GM10847 (cell line): ENCODE results near the gene SPEF2.

Source experiments
- POLR2A ChIP-seq: IDR thresholded peaks from 2 replicates; pipeline ENCODE4 v1.6.1; 2011; ENCODE audit not compliant: insufficient read length; ENCODE audit errors: extremely low read depth

SPEF2 gene, protein sequence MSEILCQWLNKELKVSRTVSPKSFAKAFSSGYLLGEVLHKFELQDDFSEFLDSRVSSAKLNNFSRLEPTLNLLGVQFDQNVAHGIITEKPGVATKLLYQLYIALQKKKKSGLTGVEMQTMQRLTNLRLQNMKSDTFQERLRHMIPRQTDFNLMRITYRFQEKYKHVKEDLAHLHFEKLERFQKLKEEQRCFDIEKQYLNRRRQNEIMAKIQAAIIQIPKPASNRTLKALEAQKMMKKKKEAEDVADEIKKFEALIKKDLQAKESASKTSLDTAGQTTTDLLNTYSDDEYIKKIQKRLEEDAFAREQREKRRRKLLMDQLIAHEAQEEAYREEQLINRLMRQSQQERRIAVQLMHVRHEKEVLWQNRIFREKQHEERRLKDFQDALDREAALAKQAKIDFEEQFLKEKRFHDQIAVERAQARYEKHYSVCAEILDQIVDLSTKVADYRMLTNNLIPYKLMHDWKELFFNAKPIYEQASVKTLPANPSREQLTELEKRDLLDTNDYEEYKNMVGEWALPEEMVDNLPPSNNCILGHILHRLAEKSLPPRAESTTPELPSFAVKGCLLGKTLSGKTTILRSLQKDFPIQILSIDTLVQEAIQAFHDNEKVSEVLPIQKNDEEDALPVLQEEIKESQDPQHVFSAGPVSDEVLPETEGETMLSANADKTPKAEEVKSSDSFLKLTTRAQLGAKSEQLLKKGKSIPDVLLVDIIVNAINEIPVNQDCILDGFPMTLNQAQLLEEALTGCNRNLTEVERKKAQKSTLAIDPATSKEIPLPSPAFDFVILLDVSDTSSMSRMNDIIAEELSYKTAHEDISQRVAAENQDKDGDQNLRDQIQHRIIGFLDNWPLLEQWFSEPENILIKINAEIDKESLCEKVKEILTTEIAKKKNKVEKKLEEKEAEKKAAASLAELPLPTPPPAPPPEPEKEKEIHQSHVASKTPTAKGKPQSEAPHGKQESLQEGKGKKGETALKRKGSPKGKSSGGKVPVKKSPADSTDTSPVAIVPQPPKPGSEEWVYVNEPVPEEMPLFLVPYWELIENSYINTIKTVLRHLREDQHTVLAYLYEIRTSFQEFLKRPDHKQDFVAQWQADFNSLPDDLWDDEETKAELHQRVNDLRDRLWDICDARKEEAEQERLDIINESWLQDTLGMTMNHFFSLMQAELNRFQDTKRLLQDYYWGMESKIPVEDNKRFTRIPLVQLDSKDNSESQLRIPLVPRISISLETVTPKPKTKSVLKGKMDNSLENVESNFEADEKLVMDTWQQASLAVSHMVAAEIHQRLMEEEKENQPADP (N-terminal part only)

DNA sequence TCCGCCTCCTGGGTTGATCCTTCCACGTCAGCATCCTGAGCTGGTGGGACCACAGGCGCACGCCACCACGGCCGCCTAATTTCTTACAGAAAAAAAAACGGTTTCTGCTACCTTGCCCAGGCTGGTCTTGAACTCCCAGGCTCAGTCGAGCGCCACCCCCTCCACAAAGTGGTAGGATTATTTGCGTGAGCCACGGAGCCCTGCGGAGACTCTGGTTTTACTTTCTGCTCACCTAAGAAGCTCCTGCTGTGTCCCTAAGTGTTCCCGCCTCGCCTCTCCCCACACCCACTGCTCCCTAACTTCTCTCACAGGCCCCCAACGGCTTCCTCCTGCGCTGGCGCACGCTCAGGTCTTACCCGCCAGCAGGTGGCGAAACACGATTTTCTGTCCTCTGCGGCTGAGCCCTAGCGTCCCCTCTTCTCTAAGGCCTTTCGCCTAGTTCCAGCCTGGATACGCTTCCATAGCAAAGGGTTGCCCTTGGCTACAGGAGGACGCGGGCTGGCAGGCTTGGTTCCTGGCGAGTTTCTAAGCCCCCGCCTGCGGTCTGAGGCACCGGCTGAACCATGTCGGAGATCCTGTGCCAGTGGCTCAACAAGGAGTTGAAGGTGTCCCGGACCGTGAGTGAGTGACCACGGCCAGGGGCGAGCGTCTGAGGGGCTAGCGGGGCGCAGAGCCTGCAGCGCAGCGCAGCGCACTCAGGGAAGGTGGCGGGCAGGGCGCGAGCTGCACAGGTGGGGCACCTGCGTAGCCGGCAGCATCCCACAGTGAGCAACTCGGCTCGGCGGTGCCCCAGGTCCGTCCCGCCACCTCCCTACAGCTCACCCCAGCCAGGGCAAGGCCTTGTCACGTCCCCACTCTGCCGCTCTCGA lies at the start of gene SPEF2:
SPEF2 (plus strand) TSS at position 429 of the 869 bp plus-strand sequence; CDS start at position 564, 135 bp downstream.
- no peak for TF ChIP-seq POLR2A

DNA sequence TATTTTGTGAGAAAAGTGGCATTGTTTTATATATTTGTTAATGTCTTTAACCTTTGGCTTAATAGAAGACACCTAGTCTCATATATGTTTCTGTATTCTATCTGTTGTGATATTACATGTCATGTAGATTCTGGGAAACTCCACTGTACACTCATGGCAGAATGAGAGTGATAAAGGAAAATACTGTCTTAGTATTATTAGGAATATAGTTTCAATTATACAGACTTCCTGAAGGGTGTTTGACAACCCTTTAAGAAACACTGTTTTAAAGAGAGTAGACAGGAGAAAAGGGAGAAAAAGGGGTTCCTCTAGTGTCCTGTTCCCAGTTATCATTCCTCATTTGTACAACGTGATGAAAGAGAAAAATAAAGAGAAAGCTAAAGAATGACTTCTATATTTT lies 42.1 kb upstream of the SPEF2 start:
- TF ChIP-seq POLR2A, result no peak

DNA sequence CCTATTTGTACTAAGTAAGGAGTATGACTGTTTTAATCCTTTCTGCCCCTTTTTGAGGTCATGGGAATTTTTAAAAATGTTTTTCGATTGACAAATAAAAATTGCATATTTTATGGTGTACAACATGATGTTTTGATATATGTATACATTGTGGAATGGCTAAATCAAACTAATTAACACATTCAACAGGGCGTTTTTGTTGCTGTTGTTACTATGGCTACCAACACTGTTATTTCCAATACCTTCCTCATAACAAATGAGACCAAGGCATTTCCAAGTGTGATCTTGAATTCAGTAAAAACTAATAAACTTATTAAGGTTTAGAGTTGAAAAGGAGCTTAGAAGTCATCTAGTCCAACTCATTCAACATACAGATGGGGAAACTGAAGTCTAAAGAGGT lies 30.2 kb upstream of the SPEF2 start:
- no peak for TF ChIP-seq POLR2A

DNA sequence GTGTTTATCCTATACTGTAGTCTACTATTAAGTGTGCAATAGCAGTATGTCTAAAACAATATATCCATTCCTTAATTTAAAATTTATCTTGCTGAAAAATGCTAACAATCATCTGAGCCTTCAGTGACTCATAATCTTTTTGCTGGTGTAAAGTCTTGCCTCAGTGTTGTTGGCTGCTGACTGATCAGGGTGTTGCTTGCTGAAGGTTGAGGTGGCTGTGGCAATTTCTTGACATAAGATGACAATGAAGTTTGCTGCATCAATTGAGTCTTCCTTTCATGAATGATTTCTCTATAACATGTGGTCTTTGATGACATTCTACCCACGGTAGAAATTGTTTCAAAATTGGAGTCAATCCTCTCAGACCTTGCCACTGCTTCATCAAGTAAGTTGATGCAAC lies 24.3 kb upstream of the SPEF2 start:
- TF ChIP-seq POLR2A, result no peak

DNA sequence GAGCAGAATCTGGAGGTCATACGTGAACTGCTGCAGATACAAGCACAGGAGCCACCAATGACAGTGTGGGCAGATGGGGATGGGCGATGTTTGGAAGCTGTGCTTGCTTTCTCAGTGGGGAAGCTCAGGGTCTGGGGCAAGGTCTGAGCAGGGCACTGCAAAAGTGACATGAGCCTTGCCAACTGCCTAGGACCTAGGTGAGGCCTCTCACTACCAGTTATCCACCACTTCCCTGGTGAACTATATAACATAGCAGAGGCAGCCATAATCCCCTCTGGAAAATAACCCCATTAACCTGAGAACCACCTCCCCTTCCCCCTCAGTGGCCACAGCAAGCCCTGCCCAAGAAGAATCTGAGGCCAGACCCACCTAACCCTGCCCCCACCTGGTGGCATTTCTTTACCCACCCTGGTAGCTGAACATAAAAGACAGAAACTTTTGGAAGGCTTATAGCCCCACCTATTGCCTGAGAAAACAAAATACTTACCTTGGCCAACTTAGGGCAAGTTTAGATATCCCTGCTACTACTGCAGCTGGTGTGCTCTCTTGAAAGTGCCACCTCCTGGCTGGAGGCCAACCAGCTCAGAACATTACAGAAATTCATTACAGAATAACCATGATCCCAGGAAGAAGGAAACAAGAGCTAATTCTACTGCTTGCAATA lies 18.8 kb upstream of the SPEF2 start:
- no peak for TF ChIP-seq POLR2A

DNA sequence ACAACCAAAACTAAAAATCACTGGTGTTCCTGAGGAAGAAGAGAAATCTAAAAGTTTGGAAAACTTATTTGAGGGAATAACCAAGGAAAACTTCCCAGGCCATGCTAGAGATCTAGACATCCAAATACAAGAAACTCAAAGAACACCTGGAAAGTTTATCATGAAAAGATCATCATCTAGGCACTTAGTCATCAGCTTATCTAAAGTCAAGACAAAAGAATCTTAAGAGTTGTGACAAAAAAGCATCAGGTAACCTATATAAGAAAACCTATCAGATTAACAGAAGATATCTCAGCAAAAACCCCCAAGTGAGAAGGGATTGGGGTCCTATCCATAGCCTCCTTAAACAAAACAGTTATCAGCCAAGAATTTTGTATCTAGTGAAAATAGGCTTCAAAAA lies 17.1 kb upstream of the SPEF2 start:
- no peak for TF ChIP-seq POLR2A

DNA sequence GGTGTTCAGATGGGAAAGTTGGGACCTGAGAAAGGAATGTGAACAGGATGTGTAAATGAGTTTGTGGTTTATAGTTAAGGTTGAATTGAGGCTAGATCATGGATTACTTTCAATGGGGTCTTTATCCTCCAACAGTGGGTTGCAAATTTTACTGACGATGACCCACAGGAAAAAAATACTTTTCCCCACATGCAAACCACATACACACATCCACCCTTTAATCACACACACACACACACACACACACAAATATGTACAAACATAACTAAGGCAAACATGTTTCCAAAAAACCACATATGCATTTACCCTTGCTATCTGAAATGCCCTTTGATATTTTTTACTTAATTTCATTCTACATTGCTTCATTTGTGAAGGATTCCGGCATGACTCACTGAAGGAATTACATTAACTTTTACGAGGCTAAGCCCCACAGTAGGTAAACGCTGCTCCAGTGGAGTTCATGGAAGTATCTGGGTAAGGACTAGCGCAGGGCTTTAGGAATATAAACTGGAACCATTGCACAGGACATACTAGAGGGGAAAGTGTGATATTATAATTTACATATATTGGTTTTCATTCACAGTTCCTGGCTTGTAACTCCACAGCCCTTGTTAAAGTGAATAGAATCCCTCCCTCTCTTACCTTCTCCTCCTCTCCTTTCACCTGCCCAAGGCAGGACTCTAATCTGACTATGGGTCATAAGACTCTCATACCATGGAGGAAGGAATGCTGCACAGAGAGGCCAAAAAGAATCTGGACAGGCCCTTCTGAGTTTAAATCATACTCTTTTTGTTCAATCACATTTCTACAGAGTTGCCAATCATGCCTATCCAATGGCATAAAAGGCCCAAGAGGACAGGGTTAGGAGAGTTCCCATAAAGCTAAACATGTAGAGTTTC lies 8.5 kb upstream of the SPEF2 start:
- no peak for TF ChIP-seq POLR2A

DNA sequence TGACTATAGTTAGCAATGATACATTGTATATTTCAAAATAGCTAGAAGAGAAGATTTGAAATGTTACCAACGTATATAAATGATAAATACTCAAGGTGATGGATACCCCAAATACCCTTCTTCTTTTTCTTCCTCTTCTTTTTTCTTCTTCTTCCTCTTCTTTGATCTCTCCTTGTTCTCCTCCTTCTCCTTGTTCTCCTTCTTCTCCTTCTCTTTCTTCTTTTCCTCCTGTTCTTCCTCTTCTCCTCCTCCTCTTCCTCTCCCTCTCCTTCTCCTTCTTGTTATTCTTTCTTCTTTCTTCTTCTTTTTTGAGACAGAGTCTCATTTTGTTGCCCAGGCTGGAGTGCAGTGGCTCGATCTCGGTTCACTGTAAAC lies 616 bp upstream of the SPEF2 start:
- TF ChIP-seq POLR2A, result no peak

DNA sequence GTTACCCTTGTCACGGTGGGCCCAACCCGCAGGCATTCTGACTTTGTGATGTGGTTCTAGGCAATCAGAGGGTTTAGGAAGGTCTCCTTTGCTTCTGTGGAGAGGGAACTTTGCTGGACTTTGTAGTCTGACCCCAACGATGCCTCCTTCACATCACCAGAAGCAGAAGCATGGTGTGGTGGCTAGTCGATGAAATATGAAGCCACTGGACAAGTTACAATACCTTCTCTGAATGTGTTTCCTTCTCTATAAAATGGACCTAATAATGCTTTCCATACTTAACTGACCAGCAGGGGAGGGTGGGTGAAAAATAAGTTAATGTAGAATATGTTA lies 607 bp downstream of the SPEF2 start:
- TF ChIP-seq POLR2A, result no peak

DNA sequence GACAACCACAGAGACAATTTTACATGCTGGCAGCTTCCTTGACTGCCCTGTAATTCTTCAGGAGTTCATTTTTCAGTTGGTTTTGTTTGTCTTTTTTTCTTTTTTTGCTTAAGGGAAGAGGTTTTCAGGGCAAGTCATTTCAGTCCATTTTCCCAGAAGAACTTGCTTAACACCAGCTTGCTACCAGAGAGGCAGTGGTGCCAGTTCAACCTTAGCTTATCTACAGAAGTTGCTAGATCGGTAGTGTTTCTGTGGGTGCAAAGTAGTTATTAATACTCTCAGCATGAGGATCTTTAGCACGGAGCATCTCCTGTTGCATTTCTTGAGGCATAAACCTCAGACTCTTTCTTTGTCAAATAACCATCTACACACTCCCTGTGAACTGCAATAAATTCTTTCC lies 1.1 kb downstream of the SPEF2 start:
- no peak for TF ChIP-seq POLR2A

DNA sequence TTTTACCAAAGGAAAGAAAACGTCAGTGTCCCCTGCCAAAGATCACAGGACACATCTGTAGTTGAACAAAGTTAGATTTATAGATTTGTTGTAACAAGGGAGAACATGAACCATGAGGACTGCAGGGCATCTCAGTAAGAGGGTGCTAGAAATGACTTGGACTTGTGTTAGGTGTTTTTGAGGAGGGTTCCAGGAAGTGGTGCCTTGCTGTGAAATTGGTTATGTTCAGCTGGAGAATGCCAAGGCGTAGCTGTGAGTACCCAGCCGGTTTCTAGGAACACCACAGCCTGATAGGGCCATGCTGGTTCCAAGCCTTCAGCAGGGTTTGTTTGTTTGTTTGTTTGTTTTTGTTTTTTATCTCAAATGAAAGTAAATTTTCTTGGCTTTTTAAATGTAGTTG lies 5.3 kb downstream of the SPEF2 start:
- TF ChIP-seq POLR2A, result no peak

DNA sequence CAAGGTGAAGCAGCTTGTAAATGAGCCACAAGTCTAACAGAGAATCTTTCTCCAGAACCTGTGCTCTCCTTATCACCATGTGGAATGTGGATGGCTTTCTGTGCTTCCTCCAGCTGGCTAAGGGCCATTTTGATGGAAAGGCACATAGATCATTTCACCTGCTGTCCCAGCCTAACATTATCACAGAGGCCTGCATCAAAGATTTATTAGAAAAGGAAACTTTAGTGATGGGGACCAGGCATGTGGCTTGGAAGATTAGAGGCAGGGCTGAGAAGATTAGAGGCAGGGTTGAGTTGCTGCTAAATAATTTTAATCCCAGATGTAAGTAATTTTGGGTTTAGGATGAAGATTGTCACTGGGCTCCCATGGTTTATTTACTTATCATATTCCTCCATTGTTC lies 6.3 kb downstream of the SPEF2 start:
- TF ChIP-seq POLR2A, result no peak

DNA sequence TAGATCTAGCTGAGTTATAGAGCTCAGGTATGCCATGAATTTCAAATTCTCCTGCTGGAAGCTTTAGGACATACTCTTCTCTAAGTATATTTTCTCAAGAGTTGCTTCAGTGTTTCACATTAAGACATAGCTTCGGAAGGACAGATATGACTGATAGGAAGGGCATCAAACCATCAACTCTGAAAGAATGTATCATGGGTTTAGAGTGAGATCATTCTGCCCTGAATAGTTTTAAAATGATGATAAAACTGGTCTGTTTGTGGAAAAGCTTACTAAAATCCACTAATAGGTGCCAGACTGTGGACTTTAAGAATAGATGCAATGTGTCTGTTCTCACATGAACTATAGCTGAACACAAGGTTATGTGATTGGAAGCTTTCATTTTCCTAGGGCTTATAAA lies 8.4 kb downstream of the SPEF2 start:
- no peak for TF ChIP-seq POLR2A
